Right lobe of liver (tissue), 6 donors: ENCODE results near the gene CNTLN. TPM values are rescaled to one million over a fixed set of nuclear protein-coding genes. Genes with fewer than 3 reads are reported as not detected.

Experiments used
- ATAC-seq, 4 donors: fragments of 200-7000 bp; cut with Tn5 transposase; one replicate each; pipeline ENCODE4 v1.9.1; 2020; ENCODE audit warnings: mild to moderate bottlenecking in 4 of 4, moderate library complexity in 4 of 4
- DNase-seq, 3 donors: peaks; one replicate each; pipeline ENCODE4 v3.0.0-alpha.2; 2020
- H3K27ac ChIP-seq, 3 donors: fragments of 200-600 bp; one replicate each; pipeline ENCODE4 v1.8.0; 2022
- H3K27me3 ChIP-seq, 2 donors: fragments of 200-600 bp; one replicate each; pipeline ENCODE4 v1.8.0; 2022
- H3K36me3 ChIP-seq, 4 donors: fragments of 200-600 bp; sonication (generic) in 1 of 4; one replicate each; pipeline versions ENCODE4 v1.5.1 to v1.8.0; 2017 to 2022; ENCODE audit warnings: control low read depth in 1 of 4
- H3K4me1 ChIP-seq, 4 donors: fragments of 200-600 bp; sonication (generic) in 1 of 4; one replicate each; pipeline versions ENCODE4 v1.5.1 to v1.8.0; 2017 to 2022; ENCODE audit warnings: control low read depth in 1 of 4
- H3K4me3 ChIP-seq, 3 donors: fragments of 200-600 bp; one replicate each; pipeline ENCODE4 v1.8.0; 2022
- H3K9me3 ChIP-seq, 4 donors: fragments of 200-600 bp; sonication (generic) in 1 of 4; one replicate each; pipeline versions ENCODE4 v1.5.1 to v1.8.0; 2017 to 2022; ENCODE audit warnings: control low read depth in 1 of 4
- CTCF ChIP-seq, 4 donors: fragments of 200-600 bp in 3 of 4; fragments of 450-650 bp in 1 of 4; IDR thresholded peaks; one replicate each; pipeline versions ENCODE4 v1.5.1 to v1.8.0; 2016 to 2022; ENCODE audit warnings: antibody characterized with exemption in 4 of 4, mild to moderate bottlenecking in 2 of 4
- POLR2A ChIP-seq: fragments of 450-650 bp; IDR thresholded peaks from one replicate; pipeline ENCODE4 v1.6.1; 2017; ENCODE audit warnings: antibody characterized with exemption, mild to moderate bottlenecking
- WGBS: methylation state at CpG from one replicate; pipeline ENCODE4 v1.1.6; 2018; ENCODE audit warnings: low coverage, low lambda C conversion rate; ENCODE audit not compliant: insufficient coverage; ENCODE audit errors: missing lambda C conversion rate; 5-methylcytosine and 5-hydroxymethylcytosine counted together
- intact Hi-C, 2 donors: fragments of 100-400 bp; cut with DNase I; formaldehyde crosslinking; loops; one replicate each; pipeline versions ENCODE4 v1.11.2 to v1.14.1; 2022
- total RNA-seq, 6 experiments: library from RNA; depleted of rRNA in 2 of 6; stranded (reverse); fragments of >200 nt in 2 of 6; fragmentation: NEBNext Ultra II Directional in 3 of 6; extraction: Animal tissue kit (Norgen Biotek cat#: 25700) in 3 of 6; gene quantifications; one replicate each; pipeline versions ENCODE4 v1.1.0 to v1.2.4, GENCODE V29; 2016 to 2023
- donor health status: DM: no; HTN: yes; CAD: no.
- donor health status: DM: no; HTN: no; CAD: no.
- donor health status: DM: no; HTN: no; CAD: no.
- donor health status: DM: no; HTN: yes; CAD: no.
- donor health status: DM: no; HTN: yes; CAD: no.

CNTLN gene
- total RNA-seq, 6 experiments from 2014 or later: 7.4 to 10.3 (median 9.5) TPM

- Histone ChIP-seq H3K4me1 (no peaks in the 10 kb centered on the region), H3K36me3 (no peaks in the 10 kb centered on the region), H3K9me3 (no peaks in the 10 kb centered on the region), H3K27ac (no peak overlapping the region), H3K4me3 (no peak overlapping the region), H3K27me3 (no peaks in the 10 kb centered on the region)
- intact Hi-C loops: no loop called here
- WGBS: no CpG with 5 or more reads among the region's 2 CpGs
- DNase-seq (peak in 2 of 3 donors; percentile 60 to 71), ATAC-seq (peak; percentile 86 to 98 (median 92))
- TF ChIP-seq POLR2A (no peak), CTCF (IDR thresholded peaks at IDR 0.05) (no peak)
These were observed 232.2 kb downstream of the CNTLN start for GRCh38 chr9:17367035-17367434.

- H3K36me3 ChIP-seq: no peaks in the 10 kb centered on the region
- H3K4me3 ChIP-seq: no peak overlapping the region
- TF ChIP-seq CTCF (IDR thresholded peaks at IDR 0.05): no peak
- no peak for TF ChIP-seq POLR2A
- ATAC-seq (no peak), DNase-seq (no peak)
- no peaks in the 10 kb centered on the region for H3K9me3 ChIP-seq
- H3K27ac ChIP-seq: no peak overlapping the region
- no peaks in the 10 kb centered on the region for H3K4me1 ChIP-seq
- 92% methylated on average over 2 of the region's 5 CpGs for WGBS
- intact Hi-C loops: no loop called here
- H3K27me3 ChIP-seq: no peaks in the 10 kb centered on the region
These were observed 245.5 kb downstream of the CNTLN start for GRCh38 chr9:17380126-17380861.

- H3K36me3 ChIP-seq: no peaks in the 10 kb centered on the region
- H3K27me3 ChIP-seq: no peaks in the 10 kb centered on the region
- no peak overlapping the region for H3K27ac ChIP-seq
- H3K4me1 ChIP-seq: no peaks in the 10 kb centered on the region
- ATAC-seq: no peak
- H3K4me3 ChIP-seq: no peak overlapping the region
- no peaks in the 10 kb centered on the region for H3K9me3 ChIP-seq
- TF ChIP-seq POLR2A: no peak
- TF ChIP-seq CTCF (IDR thresholded peaks at IDR 0.05): no peak
- DNase-seq: no peak
- intact Hi-C loops: no loop called here
These were observed 252.7 kb downstream of the CNTLN start for GRCh38 chr9:17387565-17387964.

GRCh38 chr9:17389026-17389425, 254.2 kb downstream of the CNTLN start:
- WGBS: 64% methylated on average over 1 of the region's 1 CpG
- Histone ChIP-seq H3K9me3 (no peaks in the 10 kb centered on the region), H3K27ac (no peak overlapping the region), H3K36me3 (no peaks in the 10 kb centered on the region), H3K27me3 (no peaks in the 10 kb centered on the region), H3K4me1 (no peaks in the 10 kb centered on the region), H3K4me3 (no peak overlapping the region)
- intact Hi-C loops: no loop called here
- no peak for ATAC-seq
- no peak for DNase-seq
- no peak for TF ChIP-seq CTCF (IDR thresholded peaks at IDR 0.05)
- TF ChIP-seq POLR2A: no peak
